Measurements from ENCODE around the gene ZNF91.

GRCh38 chr19:23378948-23379347 lies 16.3 kb downstream of the ZNF91 start:
- TF ChIP-seq CTCF (IDR thresholded peaks at IDR 0.05; ENCODE audit: low read length) = no peak
- no peak for TF ChIP-seq EZH2phosphoT487 (IDR thresholded peaks at IDR 0.05; ENCODE audit: low read length)
- TF ChIP-seq EZH2 (optimal IDR thresholded peaks at IDR 0.05; ENCODE audit: low read depth, low read length) = no peak

All from MM.1S (cell line).